GM21381 (cell line): ENCODE data around the gene SCN2A.
A peak's percentile ranks its signal among the peaks of the same experiment; 100 is the strongest.

Source experiments
- ATAC-seq: cut with Tn5 transposase; IDR thresholded peaks from one replicate; pipeline ENCODE4 v1.9.1; 2021; ENCODE audit warnings: mild to moderate bottlenecking, moderate library complexity; ENCODE audit not compliant: unreplicated experiment

SCN2A gene

DNA sequence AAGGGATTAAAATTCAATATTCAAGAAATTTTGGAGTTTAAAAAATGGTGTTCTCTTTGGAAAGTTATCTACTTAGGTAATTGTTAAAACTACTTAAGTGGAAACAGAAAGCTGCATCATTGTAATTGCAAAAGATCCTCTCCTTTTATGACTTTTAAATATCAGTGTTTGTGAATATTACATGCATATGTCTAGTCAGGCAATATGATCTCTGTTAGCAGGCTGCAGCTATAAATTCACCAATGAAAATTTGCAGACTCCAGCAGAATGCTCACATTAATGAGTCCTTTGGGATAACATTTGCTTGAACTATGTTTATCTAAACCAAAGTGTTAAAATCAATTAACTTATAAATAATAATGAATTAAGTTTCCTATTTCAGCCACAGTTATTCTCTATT, 171.1 kb downstream of the SCN2A start:
- no peak for ATAC-seq

DNA sequence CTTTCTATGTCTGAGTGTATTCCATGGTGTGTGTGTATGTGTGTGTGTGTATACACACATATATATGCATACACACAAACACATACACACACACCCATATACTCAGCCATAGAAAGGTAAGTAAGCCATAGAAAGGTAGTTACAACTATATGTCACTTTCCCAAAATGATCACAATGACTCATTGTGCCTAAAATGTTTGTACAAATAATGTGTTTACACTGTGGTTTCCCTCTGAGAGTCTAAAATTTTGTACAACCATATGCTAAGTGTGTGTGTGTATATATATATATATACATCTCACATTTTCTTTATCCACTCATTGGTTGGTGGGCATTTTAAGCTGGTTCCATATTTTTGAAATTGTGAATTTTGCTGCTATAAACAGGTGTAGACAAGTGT, 175.0 kb downstream of the SCN2A start:
- ATAC-seq: no peak

DNA sequence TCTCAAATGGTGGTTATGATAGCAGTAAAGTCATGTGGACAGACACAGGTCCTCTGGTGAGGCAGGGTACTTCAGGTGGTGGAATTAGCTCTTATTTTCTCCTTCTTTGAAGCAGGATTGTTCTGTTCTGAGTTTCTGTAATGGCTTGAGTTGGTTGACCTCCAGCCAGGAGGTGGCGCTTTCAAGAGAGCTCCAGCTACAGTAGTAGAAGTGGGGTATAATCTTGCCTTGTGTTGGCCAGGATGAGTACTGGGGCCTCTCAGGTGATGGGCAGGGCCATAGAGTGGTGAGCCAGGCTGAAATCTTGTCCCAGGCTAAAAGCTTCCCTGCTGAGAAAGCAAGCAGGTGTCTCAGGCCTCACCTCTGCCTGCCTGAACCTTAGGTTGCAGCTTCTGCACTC, 177.8 kb downstream of the SCN2A start:
- ATAC-seq: no peak

DNA sequence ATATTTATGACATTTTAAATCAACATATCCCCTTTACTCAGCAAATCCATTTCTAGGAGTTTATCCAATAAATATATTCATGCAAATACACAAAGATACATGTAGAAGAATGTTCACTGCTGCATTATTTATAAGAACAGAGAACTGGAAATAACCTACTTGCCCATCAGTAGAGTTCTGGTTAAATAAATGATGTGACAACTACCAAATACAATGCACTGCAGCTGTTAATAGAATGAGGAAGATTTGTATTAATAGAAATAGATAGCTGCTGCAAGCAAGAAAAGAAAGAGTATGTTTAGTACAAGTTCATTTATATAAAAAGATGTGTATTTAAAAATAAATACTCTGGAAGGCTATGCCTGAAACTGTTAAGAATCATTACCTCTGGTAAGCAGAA, 181.0 kb downstream of the SCN2A start:
- ATAC-seq: no peak

DNA sequence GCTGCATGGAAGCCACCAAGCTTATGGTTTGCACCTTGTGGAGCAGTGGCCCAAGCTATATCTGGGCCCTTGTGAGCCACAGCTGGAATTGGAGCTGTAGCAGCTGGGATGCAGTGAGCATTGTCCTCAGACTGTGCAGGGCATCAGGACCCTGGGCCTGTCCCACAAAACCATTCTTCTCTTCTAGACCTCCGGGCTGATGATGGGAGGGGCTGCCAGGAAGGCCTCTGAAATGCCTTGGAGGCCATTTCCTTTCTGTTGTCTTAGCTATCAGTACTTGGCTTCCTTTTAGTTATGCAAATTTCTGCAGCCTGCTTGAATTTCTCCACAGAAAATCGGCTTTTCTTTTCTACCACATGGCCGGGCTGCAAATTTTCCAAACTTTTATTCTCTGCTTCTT, 183.9 kb downstream of the SCN2A start:
- no peak for ATAC-seq

DNA sequence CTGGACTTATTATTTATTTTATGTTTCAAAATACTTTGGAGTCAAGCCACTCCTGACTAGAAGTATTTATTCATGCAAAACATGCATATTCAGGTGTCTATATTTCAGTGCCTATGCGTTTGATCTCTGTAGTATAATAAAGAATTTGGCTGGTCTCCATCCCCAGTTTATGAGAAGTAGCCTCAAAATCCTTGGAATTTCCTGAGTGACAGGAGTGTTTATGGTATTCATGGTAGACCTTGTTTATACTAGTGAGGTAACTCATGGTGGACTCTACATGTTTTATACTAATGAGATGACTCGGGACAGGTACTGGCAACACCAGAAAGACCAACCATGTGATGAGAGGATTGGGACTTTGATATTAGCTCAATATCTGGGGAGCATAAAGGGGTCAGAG, 186.3 kb downstream of the SCN2A start:
- no peak for ATAC-seq

DNA sequence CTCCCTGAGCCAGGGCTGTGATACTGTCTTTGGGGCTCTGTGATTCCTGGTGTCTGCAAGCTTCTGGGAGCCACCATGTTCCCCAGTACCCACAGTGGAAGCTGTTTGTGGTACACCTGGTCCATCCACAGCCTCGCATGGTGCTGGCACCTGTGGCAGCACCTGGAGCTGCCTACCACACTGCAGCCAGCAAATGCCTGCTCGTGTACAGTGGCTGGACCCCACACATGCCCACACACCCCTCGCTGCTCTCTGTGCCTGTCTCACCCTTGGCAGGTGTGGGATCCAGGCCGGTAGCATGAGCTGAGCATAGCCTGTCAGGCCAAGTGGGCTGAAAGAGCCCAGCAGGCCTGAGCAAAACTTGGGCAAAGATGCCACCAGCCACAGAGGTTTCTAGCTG, 188.5 kb downstream of the SCN2A start:
- no peak for ATAC-seq

DNA sequence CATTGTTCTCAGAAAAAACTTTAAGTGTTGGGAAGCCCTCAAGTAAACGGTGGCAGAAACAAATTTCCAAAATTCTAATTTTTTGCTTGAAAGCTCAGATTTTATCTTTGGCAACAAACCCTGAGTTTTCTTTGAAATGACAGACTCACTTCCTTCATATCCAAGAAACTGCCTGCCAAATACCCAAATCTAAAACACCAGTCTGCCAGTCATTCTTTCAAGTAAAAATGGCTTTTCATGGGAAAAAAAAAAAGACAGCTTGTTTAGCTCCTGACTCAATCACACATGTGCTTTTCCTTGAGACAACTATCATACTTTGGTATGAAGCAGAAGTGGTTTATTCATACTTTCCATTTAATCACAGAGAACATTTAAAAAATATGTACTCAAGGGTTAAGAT, 189.7 kb downstream of the SCN2A start:
- no peak for ATAC-seq

DNA sequence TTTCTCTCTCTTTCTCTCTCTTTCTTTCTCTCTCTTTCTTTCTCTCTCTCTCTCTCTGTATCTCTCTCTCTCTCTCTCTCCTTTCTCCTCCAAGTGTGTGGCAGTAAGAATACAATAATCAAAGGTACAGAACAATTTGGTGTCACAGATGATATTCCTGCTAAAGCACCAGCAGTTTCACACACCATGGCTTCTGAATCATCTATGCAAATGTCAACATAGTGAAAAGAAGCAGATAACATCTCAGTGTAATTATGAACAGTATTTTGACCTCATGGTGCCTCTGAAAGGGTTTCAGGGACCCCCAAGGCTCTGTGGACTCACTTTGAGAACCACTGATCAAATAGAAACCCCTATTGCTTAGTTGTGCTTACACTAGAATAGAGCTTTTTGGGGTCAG, 191.8 kb downstream of the SCN2A start:
- ATAC-seq: no peak

DNA sequence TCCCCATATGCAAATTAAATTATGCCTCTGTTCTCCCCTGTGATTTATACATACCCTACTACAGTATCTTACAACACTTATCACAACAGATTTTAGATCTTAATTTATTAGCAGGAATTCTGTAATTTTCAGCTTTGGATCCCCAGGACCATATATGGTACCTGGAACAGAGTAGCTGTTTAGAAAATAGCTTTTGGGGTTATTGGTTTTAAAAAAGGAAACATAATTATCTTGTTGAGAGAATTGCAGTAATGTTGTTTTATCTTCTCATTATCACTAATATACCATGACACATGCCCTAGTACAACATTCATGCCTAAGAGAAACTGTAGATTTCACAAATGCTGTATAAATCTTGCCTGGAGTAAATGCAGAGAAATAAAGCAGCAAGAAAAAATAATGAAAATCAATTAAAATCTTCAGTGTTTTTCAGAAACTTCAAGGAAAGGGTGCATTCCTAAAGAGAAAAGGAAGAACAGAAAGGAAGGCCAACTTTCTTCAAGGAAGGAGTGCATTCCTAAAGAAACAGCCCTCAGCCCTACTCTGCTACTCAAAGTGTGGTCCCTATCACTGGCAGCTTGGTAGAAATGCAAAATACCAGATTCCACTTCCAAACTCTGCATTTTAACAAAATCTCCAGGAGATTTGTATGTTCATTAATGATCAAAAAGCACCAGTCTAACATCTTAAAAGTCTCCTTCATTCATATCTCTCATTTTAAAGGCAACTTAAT, 193.2 kb downstream of the SCN2A start:
- no peak for ATAC-seq

DNA sequence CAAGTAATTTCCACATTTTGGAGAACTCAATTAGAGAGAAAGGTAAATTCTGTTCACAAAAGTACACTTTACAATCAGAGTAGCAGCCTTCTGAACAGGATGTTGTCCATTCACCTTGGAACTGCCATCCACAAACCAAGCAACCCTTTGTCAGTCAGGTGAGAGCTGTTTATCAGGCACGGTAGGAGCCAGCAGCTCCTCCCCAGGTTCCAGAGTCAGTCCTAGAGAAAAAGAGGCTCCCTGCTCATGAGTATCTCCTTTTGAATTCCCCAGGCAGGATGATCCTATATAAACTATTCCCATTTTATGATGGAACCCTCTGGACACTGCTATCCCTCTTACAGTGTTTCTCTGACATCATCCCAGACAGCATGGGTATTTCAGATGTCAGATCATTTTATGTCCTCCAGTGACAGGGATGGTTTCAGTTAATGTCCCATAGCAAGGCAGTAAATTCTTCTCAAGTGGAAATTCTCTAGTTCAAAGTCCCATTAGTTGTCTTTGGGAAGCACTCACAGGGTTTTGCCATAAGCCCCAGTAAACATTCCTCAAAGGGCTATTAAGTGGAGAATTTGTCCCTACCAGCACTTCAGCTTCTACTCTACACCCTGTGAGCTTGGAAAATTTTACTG, 195.8 kb downstream of the SCN2A start:
- no peak for ATAC-seq

DNA sequence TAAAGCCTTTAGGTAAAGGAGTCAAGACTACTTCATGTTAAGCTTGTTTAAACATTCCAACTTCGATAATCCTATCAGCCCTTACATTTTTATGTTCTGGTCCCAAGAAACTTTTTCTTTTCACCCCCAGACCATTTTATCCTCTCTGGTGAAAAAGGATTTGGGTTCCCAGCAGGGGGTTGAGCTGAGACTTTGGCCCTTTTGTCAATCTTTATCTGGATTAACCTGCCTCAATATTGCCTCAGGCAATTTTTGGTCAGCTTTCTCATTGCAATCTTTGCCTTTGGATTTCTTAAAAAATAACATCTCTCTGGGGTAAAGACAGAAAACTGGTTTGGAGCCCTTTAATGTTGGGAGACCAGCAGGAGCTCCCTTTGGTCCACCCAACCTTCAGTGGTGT, 196.4 kb downstream of the SCN2A start:
- ATAC-seq: no peak

DNA sequence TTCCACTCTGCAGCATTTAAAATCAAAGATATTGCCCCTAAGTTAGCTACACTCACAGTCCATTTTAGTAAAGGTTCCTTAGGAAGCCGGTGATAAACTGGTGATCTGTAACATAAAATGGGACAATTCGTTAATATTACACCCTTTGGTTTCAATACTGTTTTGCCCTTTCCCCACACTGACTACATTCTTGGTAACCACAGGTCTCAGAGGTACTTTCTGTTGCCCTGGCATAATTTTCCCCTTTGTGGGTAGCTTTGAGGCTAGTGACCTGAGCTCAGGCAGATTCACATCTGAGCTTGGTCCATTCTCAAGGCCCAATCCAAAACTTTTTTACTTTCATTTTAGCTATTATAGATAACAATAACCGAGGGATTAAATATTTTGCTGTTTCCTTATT, 197.3 kb downstream of the SCN2A start:
- ATAC-seq: peak; percentile 60

DNA sequence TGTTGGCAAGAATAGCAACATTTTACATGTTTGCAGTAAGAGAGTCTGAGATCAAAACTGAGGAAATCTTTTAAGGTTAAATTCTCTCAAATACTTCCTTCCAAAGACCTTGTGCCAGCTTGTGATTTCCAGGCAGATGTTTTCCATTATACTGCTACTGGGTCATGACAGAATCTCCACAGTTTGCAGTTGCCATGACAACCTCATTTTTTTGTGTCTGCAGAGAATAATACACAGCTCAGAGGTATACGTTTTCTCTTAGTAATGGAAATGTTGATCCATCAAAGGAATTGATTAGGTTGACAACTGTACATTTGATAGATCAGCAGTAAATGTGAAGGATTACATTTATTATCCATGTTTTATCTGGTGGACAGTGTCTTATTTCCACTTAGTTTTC, 201.2 kb downstream of the SCN2A start:
- ATAC-seq: no peak
